SKM-1 (cell line): ENCODE results near the gene PPP1R1B.
"Not testable (repeated sequence)": the region's sequence is repeated elsewhere in the genome, so short reads cannot be mapped to it uniquely, and the experiment has no call there.

Source experiments
- DNase-seq: peaks from one replicate; lab custom pipeline; 2025; ENCODE audit not compliant: unreplicated experiment; lab: John Stamatoyannopoulos, UW

The PPP1R1B gene

GRCh38 chr17:39626171-39627046 lies at the start of gene PPP1R1B:
TSS of gene PPP1R1B (plus strand) at chr17:39626952. CDS start at chr17:39627393, 441 bp downstream.
- no peak for DNase-seq

GRCh38 chr17:39578272-39578671 lies 48.5 kb upstream of the PPP1R1B start:
- no peak for DNase-seq

- DNase-seq: no peak
Observed at GRCh38 chr17:39579318-39580081, 47.3 kb upstream of the PPP1R1B start.

GRCh38 chr17:39580082-39580468 lies 46.7 kb upstream of the PPP1R1B start:
- no peak for DNase-seq

GRCh38 chr17:39581071-39581758 lies 45.5 kb upstream of the PPP1R1B start:
- DNase-seq: no peak

GRCh38 chr17:39581759-39582085 lies 45.0 kb upstream of the PPP1R1B start:
- DNase-seq: no peak

GRCh38 chr17:39582658-39583057 lies 44.1 kb upstream of the PPP1R1B start:
- no peak for DNase-seq

GRCh38 chr17:39590180-39590579 lies 36.6 kb upstream of the PPP1R1B start:
- not testable (repeated sequence) for DNase-seq

- no peak for DNase-seq
Observed at GRCh38 chr17:39591958-39592954, 34.5 kb upstream of the PPP1R1B start.

GRCh38 chr17:39593371-39593770 lies 33.4 kb upstream of the PPP1R1B start:
- DNase-seq: no peak

GRCh38 chr17:39595294-39595693 lies 31.5 kb upstream of the PPP1R1B start:
- DNase-seq: no peak

- no peak for DNase-seq
Observed at GRCh38 chr17:39595928-39596510, 30.7 kb upstream of the PPP1R1B start.

GRCh38 chr17:39596543-39597267 lies 30.0 kb upstream of the PPP1R1B start:
- no peak for DNase-seq

- no peak for DNase-seq
Observed at GRCh38 chr17:39597372-39598046, 29.2 kb upstream of the PPP1R1B start.

GRCh38 chr17:39598047-39598481 lies 28.7 kb upstream of the PPP1R1B start:
- no peak for DNase-seq

- no peak for DNase-seq
Observed at GRCh38 chr17:39598630-39599003, 28.1 kb upstream of the PPP1R1B start.

GRCh38 chr17:39599004-39599664 lies 27.6 kb upstream of the PPP1R1B start:
- DNase-seq: no peak

GRCh38 chr17:39599665-39600231 lies 27.0 kb upstream of the PPP1R1B start:
- DNase-seq: no peak
